T-helper 1 cell treated with Interleukin-12 subunit alpha and Interleukin-12 subunit beta and Interleukin-4 antibody, amounts not matched to agents 30 μg/mL and 1 μg/mL, for 36 hours (primary cell): ENCODE data around the gene FBXW8.

Experiments used
- H3K27ac Mint-ChIP-seq: one replicate; pipeline ENCODE4 v1.8.0; 2021; ENCODE audit warnings: mild to moderate bottlenecking, mixed read lengths
- H3K27me3 Mint-ChIP-seq: one replicate; pipeline ENCODE4 v1.8.0; 2021; ENCODE audit warnings: low read depth, mixed read lengths
- H3K36me3 Mint-ChIP-seq: one replicate; pipeline ENCODE4 v1.8.0; 2021; ENCODE audit warnings: low read depth, mixed read lengths
- H3K4me1 Mint-ChIP-seq: one replicate; pipeline ENCODE4 v1.8.0; 2021; ENCODE audit warnings: low read depth, mixed read lengths
- H3K4me3 Mint-ChIP-seq: one replicate; pipeline ENCODE4 v1.8.0; 2021; ENCODE audit warnings: mild to moderate bottlenecking, moderate library complexity, mixed read lengths
- H3K9me3 Mint-ChIP-seq: one replicate; pipeline ENCODE4 v1.8.0; 2021; ENCODE audit warnings: mixed read lengths

The FBXW8 gene

DNA sequence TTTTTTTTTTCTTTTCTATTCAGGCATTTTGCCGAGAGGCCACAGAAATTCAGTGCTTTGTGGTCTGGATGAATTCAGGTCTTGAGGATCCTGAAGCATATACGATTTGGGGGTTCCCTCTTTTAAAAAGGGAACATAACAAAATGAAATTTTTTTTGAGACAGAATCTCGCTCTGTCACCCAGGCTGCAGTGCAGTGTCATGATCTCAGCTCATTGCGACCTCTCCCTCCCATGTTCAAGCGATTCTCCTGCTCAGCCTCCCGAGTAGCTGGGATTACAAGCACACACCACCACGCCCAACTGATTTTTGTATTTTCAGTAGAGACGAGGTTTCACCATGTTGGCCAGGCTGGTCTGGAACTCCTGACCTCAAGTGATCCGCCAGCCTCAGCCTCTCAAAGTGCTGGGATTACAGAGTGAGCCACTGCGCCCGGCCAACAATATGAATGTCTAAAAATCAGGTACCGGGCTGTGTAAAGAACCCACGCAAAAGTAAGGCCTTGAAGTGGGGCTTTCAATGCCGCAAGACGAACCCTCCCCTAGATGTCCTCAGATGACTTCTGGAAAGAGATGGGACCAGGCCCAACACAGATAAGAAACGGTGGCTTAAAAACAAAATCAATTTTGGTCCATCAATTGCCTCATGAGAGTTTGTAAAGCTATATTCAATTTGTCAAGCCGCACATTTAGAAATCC is 158.5 kb downstream of the FBXW8 start:
- H3K27me3 Mint-ChIP-seq: no peaks in the 10 kb centered on the region
- H3K36me3 Mint-ChIP-seq: peaks cover 4% of the 10 kb centered on the region
- H3K4me3 Mint-ChIP-seq: no peak overlapping the region
- H3K9me3 Mint-ChIP-seq: no peaks in the 10 kb centered on the region
- H3K27ac Mint-ChIP-seq: no peak overlapping the region
- H3K4me1 Mint-ChIP-seq: peaks cover 21% of the 10 kb centered on the region

DNA sequence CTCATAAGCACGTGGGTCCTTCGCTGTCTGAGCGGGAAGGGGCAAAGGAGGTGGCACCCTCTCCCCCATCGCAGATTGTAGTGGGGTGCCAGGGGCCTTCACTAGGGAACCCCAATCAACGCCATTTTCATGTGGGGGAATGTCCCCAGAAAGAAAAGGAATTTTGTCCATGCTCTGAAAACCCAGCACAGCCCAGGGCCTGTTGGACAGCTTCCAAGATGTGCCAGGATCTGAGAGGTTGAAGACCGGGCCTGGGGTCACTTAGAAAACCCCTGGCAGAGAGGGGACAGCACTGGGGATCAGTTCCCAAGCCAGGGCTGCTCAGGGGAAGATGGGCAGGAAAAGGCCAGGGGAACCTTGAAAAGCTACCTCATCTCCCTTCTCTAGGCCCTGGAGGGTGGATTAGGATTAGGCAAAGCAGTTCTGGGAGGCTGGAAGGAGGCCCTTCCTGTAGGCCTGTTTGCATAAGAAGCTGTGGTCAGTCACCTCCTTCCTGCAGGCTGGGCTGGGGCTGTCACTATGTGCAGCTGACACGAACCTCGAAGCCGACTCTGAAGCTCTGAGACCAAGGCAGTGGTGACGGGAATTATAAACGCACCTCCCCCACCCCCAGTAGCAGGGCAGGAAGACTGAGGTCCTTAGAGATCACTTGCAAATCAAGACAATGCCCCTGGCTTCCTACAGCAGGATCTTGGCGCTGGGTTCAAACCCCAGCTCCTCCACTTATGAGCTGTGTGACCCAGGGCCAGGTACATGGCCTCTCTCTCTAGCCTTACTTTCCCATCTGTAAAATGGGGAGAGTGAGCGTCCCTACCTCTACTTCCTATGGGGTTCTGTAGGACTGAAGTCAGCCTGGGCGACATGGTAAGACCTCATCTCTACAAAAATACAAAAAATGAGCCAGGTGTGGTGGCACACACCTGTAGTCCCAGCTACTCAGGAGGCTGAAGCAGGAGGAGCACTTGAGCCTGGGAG is 159.5 kb downstream of the FBXW8 start:
- no peaks in the 10 kb centered on the region for H3K9me3 Mint-ChIP-seq
- no peak overlapping the region for H3K4me3 Mint-ChIP-seq
- H3K4me1 Mint-ChIP-seq: peaks cover 12% of the 10 kb centered on the region
- no peak overlapping the region for H3K27ac Mint-ChIP-seq
- H3K36me3 Mint-ChIP-seq: peaks cover 4% of the 10 kb centered on the region
- no peaks in the 10 kb centered on the region for H3K27me3 Mint-ChIP-seq

DNA sequence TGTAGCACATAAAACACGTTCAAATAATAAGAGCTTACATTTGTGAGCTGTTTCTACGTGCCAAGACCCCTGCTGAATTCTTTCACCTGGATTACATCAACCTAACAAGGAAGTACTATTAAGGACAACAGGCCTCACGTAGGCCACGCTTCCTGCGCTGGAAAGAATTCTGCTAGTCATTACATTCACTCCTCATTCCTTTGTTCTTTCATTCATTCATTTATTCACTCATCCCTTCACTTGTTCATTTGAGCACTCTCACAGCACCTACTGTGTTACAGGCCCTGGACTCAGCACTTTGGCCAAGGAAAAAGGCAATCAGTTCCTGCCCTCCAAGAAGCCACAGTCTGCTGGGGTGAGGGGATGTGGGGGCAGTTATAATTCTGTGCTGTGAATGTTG is 160.3 kb downstream of the FBXW8 start:
- Mint-ChIP-seq H3K27ac (peak overlapping the region; percentile 59), H3K4me1 (peaks cover 7% of the 10 kb centered on the region), H3K4me3 (no peak overlapping the region), H3K9me3 (no peaks in the 10 kb centered on the region), H3K27me3 (no peaks in the 10 kb centered on the region), H3K36me3 (peaks cover 4% of the 10 kb centered on the region)

DNA sequence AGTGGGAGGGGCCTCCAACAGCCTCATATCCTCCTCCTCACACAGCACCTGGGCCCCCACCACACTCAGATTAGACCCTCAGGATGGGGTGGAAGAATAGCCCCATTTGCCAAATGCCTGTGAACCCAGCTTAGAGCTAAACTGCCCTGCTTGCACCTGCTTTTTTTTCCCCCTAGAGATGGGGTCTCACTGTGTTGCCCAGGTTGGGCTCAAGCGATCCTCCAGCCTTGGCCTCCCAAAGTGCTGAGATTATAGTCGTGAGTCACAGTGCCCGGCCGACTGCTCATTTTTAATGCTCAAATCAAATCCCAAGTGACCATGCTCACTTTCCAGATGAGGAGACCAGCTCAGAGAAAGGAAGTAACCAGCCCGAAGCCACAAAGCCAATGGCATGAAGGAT is 161.4 kb downstream of the FBXW8 start:
- peaks cover 12% of the 10 kb centered on the region for H3K4me1 Mint-ChIP-seq
- no peaks in the 10 kb centered on the region for H3K27me3 Mint-ChIP-seq
- H3K9me3 Mint-ChIP-seq: no peaks in the 10 kb centered on the region
- H3K27ac Mint-ChIP-seq: no peak overlapping the region
- H3K36me3 Mint-ChIP-seq: peaks cover 4% of the 10 kb centered on the region
- no peak overlapping the region for H3K4me3 Mint-ChIP-seq

DNA sequence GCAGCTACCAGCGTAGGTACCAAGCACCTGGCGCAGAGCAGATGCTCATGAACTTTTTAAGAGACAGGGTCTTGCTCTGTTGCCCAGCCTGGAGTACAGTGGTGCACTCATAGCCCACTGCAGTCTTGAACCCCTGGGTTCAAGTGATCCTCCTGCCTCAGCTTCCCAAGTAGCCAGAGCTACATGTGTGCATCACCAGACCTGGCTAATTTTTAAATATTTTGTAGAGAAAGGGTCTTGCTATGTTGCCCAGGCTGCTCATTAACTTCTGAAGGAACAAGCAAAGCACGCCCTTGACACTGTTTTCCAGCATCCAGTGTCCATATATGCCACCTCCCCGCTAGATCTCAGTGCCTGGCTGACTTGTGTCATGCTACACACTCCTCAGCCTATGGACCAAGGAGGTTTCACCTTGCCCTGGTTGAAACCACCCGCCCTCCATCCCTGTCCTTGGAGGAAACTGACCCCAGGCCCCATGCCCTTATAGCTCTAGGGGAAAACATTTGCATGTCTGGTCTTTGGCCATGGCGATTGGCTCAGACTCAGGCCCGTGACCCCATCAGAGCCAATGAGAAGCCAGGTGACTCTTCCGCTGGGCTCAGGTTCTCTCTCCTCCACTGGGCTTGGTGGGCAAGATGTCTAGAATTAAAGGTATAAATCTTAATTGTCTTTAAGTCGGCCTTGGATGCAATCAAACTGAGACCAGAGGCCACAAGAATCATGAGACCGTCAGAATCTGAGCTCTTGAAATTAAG is 162.2 kb downstream of the FBXW8 start:
- peaks cover 4% of the 10 kb centered on the region for H3K36me3 Mint-ChIP-seq
- no peaks in the 10 kb centered on the region for H3K27me3 Mint-ChIP-seq
- no peak overlapping the region for H3K4me3 Mint-ChIP-seq
- H3K9me3 Mint-ChIP-seq: no peaks in the 10 kb centered on the region
- H3K27ac Mint-ChIP-seq: no peak overlapping the region
- peaks cover 19% of the 10 kb centered on the region for H3K4me1 Mint-ChIP-seq

DNA sequence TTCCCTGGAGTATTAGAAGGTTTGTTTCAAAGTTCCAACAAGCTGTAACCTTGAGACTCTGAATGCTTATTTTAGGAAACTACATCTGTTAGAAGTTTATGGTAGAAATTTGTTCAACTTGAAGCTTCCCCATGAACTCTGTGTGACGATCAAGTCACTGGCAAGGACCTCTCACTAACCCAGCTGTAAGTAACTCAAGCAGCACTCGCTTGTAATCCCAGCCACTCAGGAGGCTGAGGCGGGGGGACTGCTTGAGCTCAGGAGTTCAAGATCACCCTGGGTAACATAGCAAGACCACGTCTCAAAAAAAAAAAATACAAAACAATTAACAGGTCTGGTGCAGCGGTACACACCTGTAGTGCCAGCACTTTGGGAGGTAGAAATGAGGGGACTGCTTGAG is 162.9 kb downstream of the FBXW8 start:
- H3K9me3 Mint-ChIP-seq: no peaks in the 10 kb centered on the region
- no peak overlapping the region for H3K4me3 Mint-ChIP-seq
- H3K4me1 Mint-ChIP-seq: peaks cover 23% of the 10 kb centered on the region
- no peak overlapping the region for H3K27ac Mint-ChIP-seq
- H3K27me3 Mint-ChIP-seq: no peaks in the 10 kb centered on the region
- H3K36me3 Mint-ChIP-seq: peaks cover 4% of the 10 kb centered on the region

DNA sequence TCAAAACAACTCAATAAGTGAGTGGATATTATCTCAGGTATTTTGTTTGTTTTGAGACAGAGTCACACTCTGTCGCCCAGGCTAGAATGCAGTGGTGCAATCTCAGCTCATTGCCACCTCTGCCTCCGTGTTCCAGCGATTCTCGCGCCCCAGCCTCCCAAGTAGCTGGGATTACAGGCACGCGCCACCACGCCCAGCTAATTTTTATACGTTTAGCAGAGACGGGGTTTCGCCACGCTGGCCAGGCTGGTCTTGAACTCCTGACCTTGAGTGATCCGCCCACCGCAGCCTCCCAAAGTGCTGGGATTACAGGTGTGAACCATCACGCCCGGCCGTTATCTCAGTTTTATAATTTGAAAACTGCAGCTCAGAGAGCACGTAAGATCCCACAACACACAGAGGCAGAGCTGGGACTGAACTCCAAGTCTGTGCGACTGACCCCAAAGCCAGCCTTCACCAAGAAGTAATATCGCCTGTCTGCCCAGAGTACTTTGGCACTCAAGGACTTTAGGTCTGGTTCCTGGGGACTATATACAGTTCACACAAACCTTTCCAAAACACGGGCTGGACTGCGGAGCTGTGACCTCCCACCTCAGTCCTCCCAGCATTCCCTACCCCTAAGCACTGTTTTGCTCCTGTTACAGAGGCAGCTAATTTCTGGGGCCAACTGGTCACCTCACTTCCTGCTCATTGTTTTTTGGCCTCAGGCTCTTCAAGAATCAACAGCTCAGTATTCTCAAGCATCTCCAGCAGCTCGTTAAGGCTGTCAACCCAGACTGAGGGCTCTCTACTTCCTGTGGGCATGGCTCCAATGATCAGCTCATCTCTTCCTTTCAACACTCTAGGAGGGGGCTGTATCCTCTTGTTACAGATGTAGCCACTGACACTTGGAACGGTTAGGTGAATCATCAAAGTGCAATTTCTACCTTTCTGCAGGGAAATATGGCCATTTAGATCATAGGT is 165.9 kb downstream of the FBXW8 start:
- Mint-ChIP-seq H3K27ac (peak overlapping the region; percentile 56), H3K36me3 (peaks cover 2% of the 10 kb centered on the region), H3K27me3 (no peaks in the 10 kb centered on the region), H3K4me1 (peaks cover 16% of the 10 kb centered on the region), H3K9me3 (no peaks in the 10 kb centered on the region), H3K4me3 (no peak overlapping the region)

DNA sequence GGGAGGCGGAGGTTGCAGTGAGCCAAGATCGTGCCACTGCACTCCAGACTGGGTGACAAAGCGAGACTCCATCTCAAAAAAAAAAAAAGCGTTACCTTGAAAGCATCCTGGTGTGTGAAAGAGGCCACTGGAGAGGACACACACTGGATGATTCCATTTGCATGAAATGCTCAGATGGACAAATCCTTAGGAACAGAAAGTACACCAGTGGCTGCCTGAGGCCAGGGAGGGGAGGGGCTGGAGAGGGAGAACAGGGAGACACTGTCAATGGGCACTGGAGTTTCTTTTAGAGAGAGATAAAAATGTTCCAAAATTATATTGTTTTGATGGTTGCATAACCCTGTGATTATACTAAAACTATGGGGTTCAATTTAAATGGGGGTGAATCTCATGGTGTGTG is 168.7 kb downstream of the FBXW8 start:
- Mint-ChIP-seq H3K27me3 (no peaks in the 10 kb centered on the region), H3K36me3 (peaks cover 6% of the 10 kb centered on the region), H3K9me3 (no peaks in the 10 kb centered on the region), H3K4me3 (no peak overlapping the region), H3K27ac (no peak overlapping the region), H3K4me1 (peaks cover 16% of the 10 kb centered on the region)

DNA sequence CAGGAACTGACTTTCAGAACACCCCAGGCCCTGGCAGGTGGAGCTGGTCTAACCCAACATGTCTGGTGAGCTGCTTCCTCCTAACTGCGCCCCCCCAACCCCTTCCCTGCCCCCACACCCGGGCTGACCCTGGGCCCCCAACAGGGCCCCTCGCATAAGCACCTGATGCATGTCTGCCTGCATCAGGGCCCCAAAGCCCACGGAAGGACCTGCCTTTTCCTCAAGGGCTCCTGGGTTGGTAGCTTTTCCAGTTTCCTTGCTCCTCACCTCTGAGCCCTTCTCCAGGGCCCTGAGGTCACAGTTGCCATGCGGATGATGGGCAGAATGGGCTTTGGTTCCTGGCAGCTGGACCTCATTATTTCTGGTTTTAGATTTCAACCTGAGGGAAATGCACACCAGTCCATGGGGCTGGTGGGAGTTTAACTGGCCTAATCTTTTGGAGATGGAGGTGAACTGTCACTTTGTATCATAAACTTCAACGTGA is 170.0 kb downstream of the FBXW8 start:
- Mint-ChIP-seq H3K4me3 (no peak overlapping the region), H3K27ac (no peak overlapping the region), H3K4me1 (peaks cover 16% of the 10 kb centered on the region), H3K36me3 (peaks cover 6% of the 10 kb centered on the region), H3K27me3 (no peaks in the 10 kb centered on the region), H3K9me3 (no peaks in the 10 kb centered on the region)
